Activated CD8-positive, alpha-beta memory T cell treated with anti-CD3 and anti-CD28 coated beads for 48 hours (primary cell): ENCODE results near the gene DNAJB9.
"Not testable (repeated sequence)": the region's sequence is repeated elsewhere in the genome, so short reads cannot be mapped to it uniquely, and the experiment has no call there.

ENCODE experiments used
- DNase-seq, 3 experiments: peaks; one replicate each; pipeline ENCODE4 v3.0.0-alpha.2; 2020; ENCODE audit warnings: low read depth in 2 of 3, low spot score in 2 of 3

Gene DNAJB9

GRCh38 chr7:108569381-108570145 is at the start of gene DNAJB9, which contains the start of gene THAP5:
TSS of gene DNAJB9 (plus strand) at chr7:108569874. CDS start at chr7:108571727, 1,853 bp downstream.
TSS of gene THAP5 (minus strand) at chr7:108569706. CDS start at chr7:108569569, 137 bp downstream.
- DNase-seq = peak; percentile 80 to 97 (median 94)

- DNase-seq = no peak
Observed at GRCh38 chr7:108522780-108523179, 46.9 kb upstream of the DNAJB9 start.

GRCh38 chr7:108525327-108525984 is 44.2 kb upstream of the DNAJB9 start:
- DNase-seq = no peak

- DNase-seq = peak; percentile 97 to 100 (median 99)
Observed at GRCh38 chr7:108525985-108526767, 43.5 kb upstream of the DNAJB9 start, which contains the start of gene PNPLA8. TSS of gene PNPLA8 (minus strand) at chr7:108526135. CDS start at chr7:108515491, 10,644 bp downstream.

GRCh38 chr7:108526768-108527017 is 43.0 kb upstream of the DNAJB9 start:
- no peak for DNase-seq

- no peak for DNase-seq
Observed at GRCh38 chr7:108528183-108528712, 41.4 kb upstream of the DNAJB9 start.

GRCh38 chr7:108529341-108529740 is 40.3 kb upstream of the DNAJB9 start:
- DNase-seq = no peak

GRCh38 chr7:108533712-108534111 is 36.0 kb upstream of the DNAJB9 start:
- DNase-seq = no peak

GRCh38 chr7:108535257-108535656 is 34.4 kb upstream of the DNAJB9 start:
- no peak for DNase-seq

GRCh38 chr7:108535744-108536143 is 33.9 kb upstream of the DNAJB9 start:
- no peak for DNase-seq

GRCh38 chr7:108537229-108537628 is 32.4 kb upstream of the DNAJB9 start:
- DNase-seq = no peak

GRCh38 chr7:108538236-108538635 is 31.4 kb upstream of the DNAJB9 start:
- not testable (repeated sequence) for DNase-seq

- not testable (repeated sequence) for DNase-seq
Observed at GRCh38 chr7:108538685-108539084, 31.0 kb upstream of the DNAJB9 start.

- DNase-seq = no peak
Observed at GRCh38 chr7:108541478-108541877, 28.2 kb upstream of the DNAJB9 start.

- DNase-seq = not testable (repeated sequence)
Observed at GRCh38 chr7:108548141-108548896, 21.4 kb upstream of the DNAJB9 start.

GRCh38 chr7:108556665-108557064 is 13.0 kb upstream of the DNAJB9 start:
- DNase-seq = not testable (repeated sequence)

- no peak for DNase-seq
Observed at GRCh38 chr7:108557191-108557590, 12.5 kb upstream of the DNAJB9 start.

- DNase-seq = no peak
Observed at GRCh38 chr7:108557617-108558016, 12.1 kb upstream of the DNAJB9 start.

- no peak for DNase-seq
Observed at GRCh38 chr7:108559253-108559652, 10.4 kb upstream of the DNAJB9 start.

- DNase-seq = no peak
Observed at GRCh38 chr7:108561047-108561619, 8.5 kb upstream of the DNAJB9 start.
